Mesenchymal stem cell (in vitro differentiated cells and primary cell): ENCODE results near the gene PRKG2.

Source experiments
- DNase-seq: peaks from one replicate; pipeline ENCODE4 v3.0.0-alpha.2; 2013
- H2AFZ ChIP-seq: one replicate; pipeline ENCODE4 v1.6.1; 2013; ENCODE audit warnings: low read depth, mild to moderate bottlenecking, control low read depth, inconsistent platforms, low read length, moderate library complexity
- H2AK5ac ChIP-seq: 2 replicates; pipeline ENCODE4 v1.6.1; 2013; ENCODE audit warnings: low read length, moderate library complexity, mild to moderate bottlenecking, inconsistent platforms; ENCODE audit not compliant: severe bottlenecking
- H2BK120ac ChIP-seq: one replicate; pipeline ENCODE4 v1.6.1; 2013; ENCODE audit warnings: low read depth, mild to moderate bottlenecking, inconsistent platforms, low read length, moderate library complexity
- H2BK12ac ChIP-seq, 2 experiments: one replicate each; pipeline ENCODE4 v1.6.1; 2013; ENCODE audit warnings: inconsistent platforms in 2 of 2, low read length in 2 of 2, mild to moderate bottlenecking in 2 of 2, moderate library complexity in 2 of 2, control low read depth in 1 of 2
- H2BK15ac ChIP-seq: one replicate; pipeline ENCODE4 v1.6.1; 2013; ENCODE audit warnings: mild to moderate bottlenecking, low read depth, inconsistent platforms; ENCODE audit not compliant: poor library complexity, severe bottlenecking
- H2BK5ac ChIP-seq: 2 replicates; pipeline ENCODE4 v1.6.1; 2013; ENCODE audit warnings: low read depth, mild to moderate bottlenecking, low read length, control low read depth, inconsistent platforms; ENCODE audit not compliant: poor library complexity, severe bottlenecking
- H3K14ac ChIP-seq, 2 experiments: one replicate each; pipeline ENCODE4 v1.6.1; 2013; ENCODE audit warnings: inconsistent platforms in 2 of 2, low read length in 2 of 2, control low read depth in 1 of 2, mild to moderate bottlenecking in 1 of 2, moderate library complexity in 1 of 2
- H3K18ac ChIP-seq, 2 experiments: one replicate each; pipeline ENCODE4 v1.6.1; 2013; ENCODE audit warnings: inconsistent platforms in 2 of 2, low read length in 2 of 2, control low read depth in 1 of 2, low read depth in 1 of 2, mild to moderate bottlenecking in 1 of 2
- H3K23ac ChIP-seq, 2 experiments: one replicate each; pipeline ENCODE4 v1.6.1; 2013; ENCODE audit warnings: inconsistent platforms in 2 of 2, low read length in 2 of 2, mild to moderate bottlenecking in 2 of 2, moderate library complexity in 2 of 2, control low read depth in 1 of 2
- H3K27ac ChIP-seq: 2 replicates; pipeline ENCODE4 v1.5.1; 2013; ENCODE audit warnings: mild to moderate bottlenecking, moderate library complexity, low read length, control low read depth, inconsistent platforms; ENCODE audit not compliant: poor library complexity, severe bottlenecking
- H3K27me3 ChIP-seq, 2 experiments: 2 replicates each; pipeline versions ENCODE4 v1.6.1 to v1.7.0; 2013; ENCODE audit warnings: low read length in 2 of 2, mild to moderate bottlenecking in 2 of 2, moderate library complexity in 2 of 2, control low read depth in 1 of 2, inconsistent platforms in 1 of 2; ENCODE audit not compliant: control insufficient read depth in 1 of 2, insufficient read depth in 1 of 2
- H3K36me3 ChIP-seq, 2 experiments: 2 replicates each; pipeline versions ENCODE4 v1.6.1 to v1.7.0; 2013; ENCODE audit warnings: low read length in 2 of 2, control low read depth in 1 of 2, inconsistent platforms in 1 of 2, low read depth in 1 of 2, mild to moderate bottlenecking in 1 of 2; ENCODE audit not compliant: insufficient read depth in 2 of 2, control insufficient read depth in 1 of 2
- H3K4ac ChIP-seq, 2 experiments: one replicate each; pipeline ENCODE4 v1.6.1; 2013; ENCODE audit warnings: inconsistent platforms in 2 of 2, low read length in 2 of 2, mild to moderate bottlenecking in 2 of 2, moderate library complexity in 2 of 2, control low read depth in 1 of 2, low read depth in 1 of 2
- H3K4me1 ChIP-seq: 2 replicates; pipeline ENCODE4 v1.6.1; 2013; ENCODE audit warnings: low read depth, low read length, control low read depth; ENCODE audit not compliant: control insufficient read depth, insufficient read depth
- H3K4me2 ChIP-seq: 2 replicates; pipeline ENCODE4 v1.6.1; 2013; ENCODE audit warnings: low read length, mild to moderate bottlenecking, inconsistent platforms; ENCODE audit not compliant: poor library complexity, severe bottlenecking
- H3K4me3 ChIP-seq, 2 experiments: 2 replicates each; pipeline versions ENCODE4 v1.5.1 to v1.7.0; 2013; ENCODE audit warnings: low read length in 2 of 2, mild to moderate bottlenecking in 2 of 2, control low read depth in 1 of 2, low read depth in 1 of 2; ENCODE audit not compliant: insufficient read depth in 1 of 2
- H3K79me1 ChIP-seq: replicated peaks from 2 replicates; pipeline ENCODE4 v1.6.1; 2013; ENCODE audit warnings: mild to moderate bottlenecking, control low read depth, low read length, inconsistent platforms; ENCODE audit not compliant: poor library complexity, severe bottlenecking
- H3K9ac ChIP-seq: 2 replicates; pipeline ENCODE4 v1.7.0; 2013; ENCODE audit warnings: mild to moderate bottlenecking, low read length, moderate library complexity
- H3K9me3 ChIP-seq: 2 replicates; pipeline ENCODE4 v1.7.0; 2013; ENCODE audit warnings: mild to moderate bottlenecking, low read length; ENCODE audit not compliant: control insufficient read depth
- H4K8ac ChIP-seq: one replicate; pipeline ENCODE4 v1.6.1; 2013; ENCODE audit warnings: inconsistent platforms, mild to moderate bottlenecking, low read length, moderate library complexity
- H4K91ac ChIP-seq: one replicate; pipeline ENCODE4 v1.6.1; 2013; ENCODE audit warnings: mild to moderate bottlenecking, low read length, inconsistent platforms
- WGBS: methylation state at CpG from one replicate; pipeline ENCODE4 v1.1.7; 2013; ENCODE audit warnings: mixed read lengths; 5-methylcytosine and 5-hydroxymethylcytosine counted together

The PRKG2 gene

GRCh38 chr4:81058621-81059020 is 156.4 kb downstream of the PRKG2 start:
- no peak overlapping the region for H3K27ac ChIP-seq
- no peak overlapping the region for H2BK5ac ChIP-seq
- H2AFZ ChIP-seq: no peak overlapping the region
- no peak overlapping the region for H2AK5ac ChIP-seq
- no peak overlapping the region for H3K14ac ChIP-seq
- H2BK12ac ChIP-seq: no peak overlapping the region
- H3K23ac ChIP-seq: no peak overlapping the region
- no peaks in the 10 kb centered on the region for H3K27me3 ChIP-seq
- H3K18ac ChIP-seq: no peak overlapping the region
- no peak overlapping the region for H3K9ac ChIP-seq
- no peak overlapping the region for H4K8ac ChIP-seq
- no peak overlapping the region for H4K91ac ChIP-seq
- no peaks in the 10 kb centered on the region for H3K36me3 ChIP-seq
- H2BK15ac ChIP-seq: no peak overlapping the region
- no peak overlapping the region for H3K4me2 ChIP-seq
- no peaks in the 10 kb centered on the region for H3K79me1 ChIP-seq
- no CpG with 5 or more reads among the region's 1 CpG for WGBS
- no peak for DNase-seq
- H3K4me3 ChIP-seq: no peak overlapping the region
- no peaks in the 10 kb centered on the region for H3K9me3 ChIP-seq
- H2BK120ac ChIP-seq: no peak overlapping the region
- H3K4ac ChIP-seq: no peak overlapping the region
- H3K4me1 ChIP-seq: no peaks in the 10 kb centered on the region

GRCh38 chr4:81052119-81053068 is 162.6 kb downstream of the PRKG2 start:
- no peaks in the 10 kb centered on the region for H3K9me3 ChIP-seq
- DNase-seq: peak; percentile 64
- no peaks in the 10 kb centered on the region for H3K4me1 ChIP-seq
- H3K9ac ChIP-seq: no peak overlapping the region
- H3K4me2 ChIP-seq: no peak overlapping the region
- no peaks in the 10 kb centered on the region for H3K79me1 ChIP-seq
- H4K8ac ChIP-seq: no peak overlapping the region
- no peak overlapping the region for H2AFZ ChIP-seq
- no peak overlapping the region for H2BK120ac ChIP-seq
- H3K4me3 ChIP-seq: no peak overlapping the region
- no peaks in the 10 kb centered on the region for H3K36me3 ChIP-seq
- 66% methylated on average over 6 of the region's 7 CpGs for WGBS
- no peak overlapping the region for H2BK15ac ChIP-seq
- no peak overlapping the region for H3K14ac ChIP-seq
- no peak overlapping the region for H4K91ac ChIP-seq
- H2BK12ac ChIP-seq: no peak overlapping the region
- H2AK5ac ChIP-seq: no peak overlapping the region
- H3K4ac ChIP-seq: no peak overlapping the region
- no peak overlapping the region for H2BK5ac ChIP-seq
- H3K27me3 ChIP-seq: no peaks in the 10 kb centered on the region
- no peak overlapping the region for H3K18ac ChIP-seq
- H3K23ac ChIP-seq: no peak overlapping the region
- H3K27ac ChIP-seq: no peak overlapping the region

DNA sequence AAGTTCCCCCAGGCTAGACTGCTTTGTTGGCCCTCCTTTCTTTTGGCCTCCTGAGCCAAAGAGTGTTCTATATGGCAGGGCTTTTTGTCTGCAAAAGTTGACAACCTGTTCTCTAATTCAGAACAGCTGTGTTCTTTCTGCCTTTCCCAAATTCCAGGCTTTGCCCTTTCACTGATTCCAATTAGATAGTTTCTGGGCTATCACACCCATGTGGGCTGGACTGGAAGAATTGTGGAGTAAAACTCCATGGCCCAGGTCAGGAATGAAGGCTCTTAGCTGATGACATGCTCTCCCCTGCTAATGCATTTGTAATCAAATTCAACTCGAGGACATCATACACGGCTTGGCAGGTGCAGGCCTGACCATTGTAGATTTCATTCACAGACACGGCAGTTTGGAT is 165.1 kb downstream of the PRKG2 start:
- no peak overlapping the region for H3K23ac ChIP-seq
- H4K8ac ChIP-seq: no peak overlapping the region
- no peaks in the 10 kb centered on the region for H3K9me3 ChIP-seq
- no peak overlapping the region for H2AK5ac ChIP-seq
- H2BK15ac ChIP-seq: no peak overlapping the region
- H3K4me3 ChIP-seq: no peak overlapping the region
- H3K4me2 ChIP-seq: no peak overlapping the region
- H3K79me1 ChIP-seq: no peaks in the 10 kb centered on the region
- DNase-seq: no peak
- WGBS: 81% methylated on average over 3 of the region's 3 CpGs
- H2BK5ac ChIP-seq: no peak overlapping the region
- peaks cover 0 to 11% of the 10 kb centered on the region in 2 experiments for H3K27me3 ChIP-seq
- H3K4ac ChIP-seq: no peak overlapping the region
- H3K27ac ChIP-seq: no peak overlapping the region
- no peak overlapping the region for H3K9ac ChIP-seq
- H3K36me3 ChIP-seq: no peaks in the 10 kb centered on the region
- no peak overlapping the region for H3K14ac ChIP-seq
- H2AFZ ChIP-seq: no peak overlapping the region
- no peak overlapping the region for H2BK120ac ChIP-seq
- H3K4me1 ChIP-seq: no peaks in the 10 kb centered on the region
- H4K91ac ChIP-seq: no peak overlapping the region
- H3K18ac ChIP-seq: no peak overlapping the region
- H2BK12ac ChIP-seq: no peak overlapping the region

GRCh38 chr4:81049330-81049729 is 165.7 kb downstream of the PRKG2 start:
- no peak overlapping the region for H4K8ac ChIP-seq
- no peak for DNase-seq
- H3K4me1 ChIP-seq: no peaks in the 10 kb centered on the region
- no peak overlapping the region for H2BK120ac ChIP-seq
- H3K14ac ChIP-seq: no peak overlapping the region
- H2BK12ac ChIP-seq: no peak overlapping the region
- H2AFZ ChIP-seq: no peak overlapping the region
- H3K27ac ChIP-seq: no peak overlapping the region
- no peaks in the 10 kb centered on the region for H3K9me3 ChIP-seq
- H2BK15ac ChIP-seq: no peak overlapping the region
- H3K79me1 ChIP-seq: no peaks in the 10 kb centered on the region
- no peak overlapping the region for H4K91ac ChIP-seq
- peaks cover 0 to 11% of the 10 kb centered on the region in 2 experiments for H3K27me3 ChIP-seq
- no peak overlapping the region for H3K18ac ChIP-seq
- no peak overlapping the region for H3K4me2 ChIP-seq
- no peaks in the 10 kb centered on the region for H3K36me3 ChIP-seq
- H3K23ac ChIP-seq: no peak overlapping the region
- H3K4ac ChIP-seq: no peak overlapping the region
- no peak overlapping the region for H2BK5ac ChIP-seq
- 88% methylated on average over 4 of the region's 4 CpGs for WGBS
- H2AK5ac ChIP-seq: no peak overlapping the region
- H3K4me3 ChIP-seq: no peak overlapping the region
- H3K9ac ChIP-seq: no peak overlapping the region
